ENCODE data around the gene APLP2.

- no peak for TF ChIP-seq EP300 (IDR thresholded peaks at IDR 0.05)
- no peak for TF ChIP-seq CTCF (IDR thresholded peaks at IDR 0.05)
Observed at GRCh38 chr11:130063451-130063850, 6.2 kb upstream of the APLP2 start.
